Colonic mucosa (tissue), 4 donors: ENCODE data around the gene OSBPL7. TPM values are rescaled to one million over a fixed set of nuclear protein-coding genes. Genes with fewer than 3 reads are reported as not detected.
A peak's percentile ranks its signal among the peaks of the same experiment; 100 is the strongest.

Experiments used
- DNase-seq: peaks from one replicate; pipeline ENCODE4 v3.0.0-alpha.2; 2020
- H3K27ac ChIP-seq: fragments of 200-600 bp; one replicate; pipeline ENCODE4 v1.8.0; 2021
- H3K27me3 ChIP-seq: fragments of 200-600 bp; one replicate; pipeline ENCODE4 v1.8.0; 2021
- H3K36me3 ChIP-seq: fragments of 200-600 bp; one replicate; pipeline ENCODE4 v1.8.0; 2021
- H3K4me1 ChIP-seq: fragments of 200-600 bp; one replicate; pipeline ENCODE4 v1.8.0; 2021; ENCODE audit warnings: mild to moderate bottlenecking
- H3K4me3 ChIP-seq: fragments of 200-600 bp; one replicate; pipeline ENCODE4 v1.8.0; 2021
- H3K9ac ChIP-seq, 2 donors: one replicate each; pipeline ENCODE4 v1.7.0; 2013; ENCODE audit warnings: control low read depth in 2 of 2, low read depth in 2 of 2, low read length in 2 of 2
- H3K9me3 ChIP-seq: fragments of 200-600 bp; one replicate; pipeline ENCODE4 v1.8.0; 2021
- CTCF ChIP-seq: fragments of 200-600 bp; IDR thresholded peaks from one replicate; pipeline ENCODE4 v1.8.0; 2022; ENCODE audit warnings: antibody characterized with exemption, mild to moderate bottlenecking
- intact Hi-C: fragments of 100-400 bp; cut with DNase I; formaldehyde crosslinking; loops from one replicate; pipeline ENCODE4 v1.14.1; 2022
- total RNA-seq, 2 donors: library from RNA; stranded (reverse); fragmentation: NEBNext Ultra II Directional in 1 of 2; extraction: Animal tissue kit (Norgen Biotek cat#: 25700) in 1 of 2; gene quantifications; one replicate each; pipeline ENCODE4 v1.2.1, GENCODE V29; 2021
- donor health status: healthy.
- donor health status: DM: no; HTN: no; CAD: no.
- donor health status: DM: no; HTN: no; CAD: no.

The OSBPL7 gene
- total RNA-seq, 2 donors from 2014 or later, result 34.8 to 93.6 TPM

GRCh38 chr17:47816111-47816735 lies 5.4 kb downstream of the OSBPL7 start:
- no peaks in the 10 kb centered on the region for H3K27me3 ChIP-seq
- H3K27ac ChIP-seq, result no peak overlapping the region
- TF ChIP-seq CTCF, result no peak
- H3K9ac ChIP-seq, result no peak overlapping the region
- no peak for DNase-seq
- H3K9me3 ChIP-seq, result no peaks in the 10 kb centered on the region
- no peak overlapping the region for H3K4me3 ChIP-seq
- no peaks in the 10 kb centered on the region for H3K36me3 ChIP-seq
- intact Hi-C loops, result no loop called here
- H3K4me1 ChIP-seq, result peaks cover 4% of the 10 kb centered on the region

GRCh38 chr17:47815106-47815918 lies 6.3 kb downstream of the OSBPL7 start:
- Histone ChIP-seq H3K36me3 (no peaks in the 10 kb centered on the region), H3K4me1 (peaks cover 6% of the 10 kb centered on the region), H3K27ac (no peak overlapping the region), H3K9me3 (no peaks in the 10 kb centered on the region), H3K27me3 (no peaks in the 10 kb centered on the region), H3K4me3 (no peak overlapping the region), H3K9ac (no peak overlapping the region)
- TF ChIP-seq CTCF, result no peak
- intact Hi-C loops, result no loop called here
- no peak for DNase-seq

GRCh38 chr17:47813512-47814031 lies 8.0 kb downstream of the OSBPL7 start:
- Histone ChIP-seq H3K4me3 (no peak overlapping the region), H3K27ac (no peak overlapping the region), H3K9me3 (no peaks in the 10 kb centered on the region), H3K36me3 (peaks cover 7% of the 10 kb centered on the region), H3K4me1 (peaks cover 12% of the 10 kb centered on the region), H3K9ac (no peak overlapping the region), H3K27me3 (no peaks in the 10 kb centered on the region)
- intact Hi-C loops, result no loop called here
- no peak for TF ChIP-seq CTCF
- DNase-seq, result peak; percentile 16

GRCh38 chr17:47813077-47813476 lies 8.5 kb downstream of the OSBPL7 start:
- Histone ChIP-seq H3K9ac (no peak overlapping the region), H3K4me3 (no peak overlapping the region), H3K27me3 (no peaks in the 10 kb centered on the region), H3K27ac (no peak overlapping the region), H3K36me3 (peaks cover 12% of the 10 kb centered on the region), H3K9me3 (no peaks in the 10 kb centered on the region), H3K4me1 (peaks cover 12% of the 10 kb centered on the region)
- DNase-seq, result peak; percentile 17
- no peak for TF ChIP-seq CTCF
- intact Hi-C loops, result no loop called here

GRCh38 chr17:47812146-47812920 lies 9.3 kb downstream of the OSBPL7 start:
- H3K9ac ChIP-seq, result no peak overlapping the region
- no peak overlapping the region for H3K27ac ChIP-seq
- peaks cover 16% of the 10 kb centered on the region for H3K36me3 ChIP-seq
- DNase-seq, result peak; percentile 17
- H3K4me1 ChIP-seq, result peaks cover 12% of the 10 kb centered on the region
- H3K9me3 ChIP-seq, result no peaks in the 10 kb centered on the region
- H3K27me3 ChIP-seq, result no peaks in the 10 kb centered on the region
- no peak for TF ChIP-seq CTCF
- intact Hi-C loops, result no loop called here
- H3K4me3 ChIP-seq, result no peak overlapping the region
